GM23338 (cell line): ENCODE results near the gene SLC39A11.

Experiments used
- CREB1 ChIP-seq: fragments of 250-450 bp; sonication (Bioruptor Pico); IDR thresholded peaks from 2 replicates; pipeline ENCODE4 v1.5.0; 2020; ENCODE audit warnings: low read depth, mild to moderate bottlenecking, moderate library complexity
- CTCF ChIP-seq, 2 experiments: fragments of 200-600 bp in 1 of 2; sonication (generic) in 1 of 2; conservative IDR thresholded peaks; 2 replicates each; pipeline versions ENCODE4 v1.5.1 to v1.6.1; 2016 to 2017; ENCODE audit warnings: antibody characterized with exemption in 2 of 2, low read depth in 2 of 2, mild to moderate bottlenecking in 2 of 2, moderate library complexity in 1 of 2
- EZH2 ChIP-seq: fragments of 200-600 bp; sonication (generic); IDR thresholded peaks from one replicate; pipeline ENCODE4 v1.8.0; 2017; ENCODE audit warnings: antibody characterized with exemption, mild to moderate bottlenecking, low read depth; ENCODE audit not compliant: unreplicated experiment
- EZH2phosphoT487 ChIP-seq: fragments of 200-600 bp; sonication (generic); IDR thresholded peaks from one replicate; pipeline ENCODE4 v1.8.1; 2018; ENCODE audit warnings: antibody characterized with exemption; ENCODE audit not compliant: unreplicated experiment
- JUNB ChIP-seq: IDR thresholded peaks from one replicate; pipeline ENCODE4 v1.6.1; 2016; ENCODE audit warnings: antibody characterized with exemption; ENCODE audit not compliant: unreplicated experiment
- POLR2AphosphoS5 ChIP-seq: IDR thresholded peaks from 2 replicates; pipeline ENCODE4 v1.6.1; 2016; ENCODE audit warnings: antibody characterized with exemption, low read depth
- REST ChIP-seq: IDR thresholded peaks from one replicate; pipeline ENCODE4 v1.6.1; 2018; ENCODE audit warnings: antibody characterized with exemption; ENCODE audit not compliant: unreplicated experiment
- ZNF114 ChIP-seq: fragments of 250-450 bp; sonication (Bioruptor Pico); IDR thresholded peaks from 2 replicates; pipeline ENCODE4 v1.5.0; 2020; ENCODE audit warnings: mild to moderate bottlenecking, moderate library complexity

- TF ChIP-seq CTCF (conservative IDR thresholded peaks at IDR 0.05; ENCODE audit: low read depth in 2 of 2), result no peak
- TF ChIP-seq REST, result no peak
- no peak for TF ChIP-seq JUNB
- TF ChIP-seq EZH2phosphoT487, result no peak
- no peak for TF ChIP-seq POLR2AphosphoS5
- TF ChIP-seq EZH2, result no peak
- no peak for TF ChIP-seq CREB1 (CRISPR knock-in tag)
- TF ChIP-seq ZNF114 (CRISPR knock-in tag), result no peak
Measured at GRCh38 chr17:72682605-72683004, 409.9 kb downstream of the SLC39A11 start.
